Activated CD4-positive, alpha-beta T cell treated with anti-CD3 and anti-CD28 coated beads, Interleukin-2, amount 50 U/mL, for 1 hour (primary cell): ENCODE data around the gene USF1.
"Not testable (repeated sequence)": the region's sequence is repeated elsewhere in the genome, so short reads cannot be mapped to it uniquely, and the experiment has no call there.

Experiments used
- DNase-seq: peaks from one replicate; pipeline ENCODE4 v3.0.0-alpha.2; 2020

USF1 gene

DNA sequence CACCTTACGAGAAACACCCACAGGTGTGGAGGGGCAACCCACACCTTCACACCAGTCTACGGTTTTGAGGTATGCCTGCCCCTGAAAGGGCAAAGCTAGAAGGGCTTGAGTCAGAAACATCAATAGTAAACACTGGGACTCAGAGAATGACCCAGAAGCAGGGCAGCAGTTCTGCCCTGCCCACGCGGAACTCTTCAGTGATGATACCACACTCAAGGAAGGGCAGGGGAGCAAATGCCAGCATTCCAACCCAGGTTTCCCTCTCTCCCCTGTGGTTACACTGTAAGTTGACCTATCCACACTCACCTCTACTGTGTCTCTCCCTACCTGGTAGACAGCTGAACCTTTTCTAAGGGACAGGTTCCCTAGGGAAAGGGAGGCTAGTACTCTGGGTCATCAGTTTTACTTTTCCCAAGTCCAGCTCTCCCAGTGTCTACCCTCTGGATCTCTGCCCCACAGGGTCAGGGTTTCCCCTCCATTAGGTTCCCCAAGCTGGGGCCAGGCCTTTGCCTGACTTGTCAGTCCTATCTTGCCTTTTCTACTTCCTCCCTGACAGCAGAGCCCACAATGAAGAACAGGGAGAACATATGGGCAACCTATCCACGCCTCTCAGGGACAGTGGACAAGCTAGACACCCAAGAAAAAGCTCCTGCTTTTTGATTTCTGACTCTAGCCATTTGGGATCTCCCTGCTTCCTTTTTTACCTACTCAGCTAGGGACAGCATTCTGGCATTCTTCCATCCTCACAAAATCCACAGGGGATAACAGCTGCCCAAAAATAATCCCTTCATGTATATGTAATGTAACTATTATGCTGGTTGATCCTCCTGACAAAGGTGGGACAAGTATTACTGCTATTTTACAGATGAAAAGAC, 27.8 kb downstream of the USF1 start:
- no peak for DNase-seq

DNA sequence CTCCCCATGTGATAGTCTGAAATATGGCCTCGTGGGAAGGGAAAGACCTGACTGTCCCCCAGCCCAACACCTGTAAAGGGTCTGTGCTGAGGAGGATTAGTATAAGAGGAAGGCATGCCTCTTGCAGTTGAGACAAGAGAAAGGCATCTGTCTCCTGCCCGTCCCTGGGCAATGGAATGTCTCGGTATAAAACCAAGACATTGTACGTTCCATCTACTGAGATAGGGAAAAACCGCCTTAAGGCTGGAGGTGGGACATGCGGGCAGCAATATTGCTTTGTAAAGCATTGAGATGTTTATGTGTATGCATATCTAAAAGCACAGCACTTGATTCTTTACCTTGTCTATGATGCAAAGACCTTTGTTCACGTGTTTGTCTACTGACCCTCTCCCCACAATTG, 28.6 kb downstream of the USF1 start:
- DNase-seq = not testable (repeated sequence)

GRCh38 chr1:161016683-161017082, 29.1 kb downstream of the USF1 start:
- DNase-seq = not testable (repeated sequence)

DNA sequence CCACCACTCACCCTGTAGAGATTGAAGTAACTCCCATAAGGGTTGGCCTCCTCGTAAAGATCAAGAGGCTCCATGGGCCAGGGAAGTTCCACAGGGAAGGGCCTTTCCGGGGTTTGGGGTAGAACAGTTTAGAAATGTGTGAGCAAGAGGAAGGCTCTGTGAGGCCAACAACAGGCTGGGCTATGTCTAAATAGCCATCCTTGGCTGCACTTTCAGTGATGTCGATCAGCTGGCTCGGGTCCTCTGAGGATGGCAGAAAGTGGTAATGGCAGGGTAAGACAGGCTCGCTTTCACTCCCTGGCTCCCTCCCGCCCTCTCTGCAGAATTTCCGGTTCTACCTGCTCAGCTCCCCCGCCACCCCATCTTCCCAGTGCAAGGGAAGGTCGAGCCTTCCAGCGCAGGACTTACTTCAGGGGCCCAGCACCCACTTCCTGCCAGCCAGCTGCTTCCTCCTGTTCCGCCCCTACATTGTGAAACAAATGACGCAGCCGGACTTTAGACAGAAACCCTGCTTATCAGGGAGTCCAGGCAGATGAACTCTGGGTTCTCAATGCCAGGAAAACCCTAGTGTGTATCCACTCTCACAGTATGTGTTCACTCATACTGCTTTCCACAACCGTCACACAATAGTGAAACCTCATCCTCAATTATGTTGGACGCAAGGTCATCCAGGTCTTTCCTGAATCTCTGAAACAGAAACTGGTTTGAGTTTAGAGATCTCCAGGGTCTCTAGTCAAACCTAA, 32.1 kb downstream of the USF1 start:
- DNase-seq = peak; percentile 47

DNA sequence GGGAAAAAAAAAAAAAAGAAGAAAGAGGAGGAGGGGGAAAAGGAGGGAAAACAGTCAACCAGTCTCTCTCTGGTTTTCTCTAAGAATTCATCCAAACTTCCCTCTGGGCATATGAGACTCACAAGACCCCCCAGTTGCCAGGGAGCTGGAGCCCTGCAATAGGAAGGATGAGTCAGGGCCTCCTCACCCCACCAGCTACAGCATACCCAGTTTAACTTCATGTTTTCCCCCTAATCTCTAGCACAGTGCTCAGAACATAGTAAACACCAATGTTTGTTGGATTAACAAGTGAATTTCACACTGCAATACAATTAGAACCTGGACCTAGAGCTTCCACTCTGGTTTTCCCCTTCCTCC, 32.7 kb downstream of the USF1 start:
- no peak for DNase-seq

- DNase-seq = no peak
These were observed 33.4 kb downstream of the USF1 start for GRCh38 chr1:161012420-161012819.

- no peak for DNase-seq
These were observed 36.1 kb downstream of the USF1 start for GRCh38 chr1:161009602-161010211.

DNA sequence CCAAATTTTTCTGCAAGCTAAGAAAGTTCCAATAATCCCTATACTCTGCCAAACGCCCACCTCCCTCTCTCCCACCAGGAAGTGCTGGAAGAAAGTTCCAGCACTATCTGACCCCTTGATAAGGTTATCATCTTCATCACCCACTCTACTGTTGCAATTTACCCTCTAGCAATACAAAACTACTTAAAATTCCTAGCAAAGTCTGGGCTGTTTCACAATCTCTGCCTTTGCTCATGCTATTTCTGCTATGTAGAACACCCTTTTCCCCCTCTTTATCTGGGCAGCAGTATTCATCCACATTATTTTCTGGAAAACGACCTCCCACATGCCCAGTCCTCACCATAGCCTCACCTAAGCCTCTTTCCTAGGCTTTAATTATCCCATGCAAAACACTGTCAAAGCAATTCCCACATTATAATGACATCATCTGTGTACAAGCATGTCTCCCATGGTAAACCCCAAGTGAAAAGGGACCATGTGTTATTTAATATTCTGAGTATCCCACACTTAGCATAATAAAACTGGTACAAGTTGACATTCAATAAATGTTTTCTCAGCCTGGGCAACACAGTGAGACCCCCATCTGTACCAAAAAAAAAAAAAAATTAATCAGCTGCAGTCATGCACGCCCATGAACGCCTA, 36.8 kb downstream of the USF1 start:
- no peak for DNase-seq

GRCh38 chr1:161007369-161007768, 38.4 kb downstream of the USF1 start:
- DNase-seq = no peak

GRCh38 chr1:161006563-161006962, 39.2 kb downstream of the USF1 start:
- DNase-seq = no peak

GRCh38 chr1:161001525-161001924, 44.3 kb downstream of the USF1 start:
- DNase-seq = no peak

- no peak for DNase-seq
These were observed 44.9 kb downstream of the USF1 start for GRCh38 chr1:161000736-161001480.

DNA sequence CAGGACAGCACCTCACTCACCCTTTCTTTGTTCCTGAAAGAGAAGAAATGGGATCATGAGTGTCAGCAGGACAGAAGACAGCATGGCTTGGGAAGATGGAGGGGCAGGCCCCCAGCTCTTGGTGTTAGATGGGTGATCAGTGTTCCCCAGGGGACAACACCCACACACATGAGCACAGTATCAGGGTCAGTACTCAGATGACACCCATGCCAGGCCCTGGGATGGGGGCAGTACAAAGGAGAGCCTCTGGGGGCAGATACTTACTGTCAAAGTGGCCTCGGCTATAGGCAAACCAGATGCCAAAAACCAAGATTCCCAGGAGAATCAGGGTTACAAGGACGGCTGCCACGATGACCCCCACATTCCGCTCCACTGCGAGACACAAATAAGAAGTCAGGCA, 46.4 kb downstream of the USF1 start:
- no peak for DNase-seq

- peak; percentile 48 for DNase-seq
These were observed 48.3 kb downstream of the USF1 start for GRCh38 chr1:160997323-160998038.

DNA sequence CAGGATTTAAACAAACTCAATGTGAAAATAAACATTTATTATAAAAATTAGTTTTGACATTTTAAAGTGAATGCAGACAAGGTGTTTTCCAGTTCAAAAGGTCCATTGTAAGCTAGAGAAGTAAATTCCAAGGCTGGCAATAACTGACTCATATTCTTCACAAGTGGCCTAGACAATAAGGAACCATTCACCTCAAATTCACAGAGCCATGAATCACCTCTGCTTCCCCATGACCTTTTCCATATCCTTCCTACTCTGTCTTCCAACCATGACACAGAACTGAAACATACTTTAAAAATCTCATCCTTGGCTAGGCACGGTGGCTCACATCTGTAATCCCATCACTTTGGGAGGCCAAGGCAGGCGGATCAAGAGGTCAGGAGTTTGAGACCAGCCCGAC, 49.6 kb downstream of the USF1 start:
- DNase-seq = no peak

DNA sequence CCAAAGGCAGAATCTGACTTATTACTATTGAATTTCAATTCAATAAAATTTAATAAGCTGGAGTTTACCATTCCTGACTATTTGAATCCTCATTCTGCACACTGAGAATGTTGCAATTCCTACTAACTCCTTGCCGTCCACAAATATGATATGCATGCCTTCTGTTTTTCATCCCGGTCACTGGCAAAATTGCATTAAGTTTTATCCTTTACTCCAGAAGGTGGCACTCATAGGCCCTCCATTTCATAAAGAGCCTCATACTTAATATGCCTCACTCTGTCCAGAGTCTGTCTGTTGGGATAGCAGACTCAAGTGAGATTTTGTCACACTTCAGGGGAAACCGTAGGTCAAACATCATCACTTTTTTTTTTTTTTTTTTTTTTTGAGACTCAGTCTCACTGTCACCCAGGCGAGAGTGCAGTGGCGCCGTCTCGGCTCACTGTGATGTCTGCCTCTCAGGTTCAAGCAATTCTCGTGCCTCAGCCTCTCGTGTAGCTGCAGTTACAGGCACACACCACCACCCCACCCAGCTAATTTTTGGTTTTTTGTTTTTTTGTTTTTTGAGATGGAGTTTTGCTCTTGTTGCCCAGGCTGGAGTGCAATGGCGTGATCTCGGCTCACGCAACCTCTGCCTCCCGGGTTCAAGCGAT, 52.1 kb downstream of the USF1 start:
- DNase-seq = no peak

DNA sequence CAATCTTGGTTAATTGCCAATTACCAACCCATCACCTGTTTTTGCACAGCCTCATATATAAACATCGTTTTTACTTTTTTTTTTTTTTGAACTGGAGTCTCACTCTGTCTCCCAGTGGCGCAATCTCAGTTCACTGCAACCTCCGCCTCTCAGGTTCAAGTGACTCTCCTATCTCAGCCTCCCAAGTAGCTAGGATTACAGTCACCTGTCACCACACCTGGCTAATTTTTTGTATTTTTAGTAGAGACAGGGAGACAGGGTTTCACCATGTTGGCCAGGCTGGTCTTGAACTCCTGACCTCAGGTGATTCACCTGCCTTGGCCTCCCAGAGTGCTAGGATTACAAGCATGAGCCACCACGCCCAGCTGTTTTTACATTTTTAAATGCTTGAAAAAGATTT, 53.7 kb downstream of the USF1 start:
- DNase-seq = not testable (repeated sequence)
